H54 (cell line): ENCODE results near the gene GCSAML.
"Not testable (repeated sequence)": the region's sequence is repeated elsewhere in the genome, so short reads cannot be mapped to it uniquely, and the experiment has no call there.

ENCODE experiments used
- DNase-seq: peaks from one replicate; pipeline ENCODE4 v3.0.0; 2011; ENCODE audit warnings: low spot score, mixed read lengths; ENCODE audit not compliant: insufficient read length
- FAIRE-seq: peaks from 3 replicates; lab custom pipeline; 2011; peaks lifted over from hg19 to GRCh38; lab: Jason Lieb, UNC
- POLR2A ChIP-seq: IDR thresholded peaks from 2 replicates; pipeline ENCODE4 v1.6.1; 2011; ENCODE audit warnings: low read depth, mild to moderate bottlenecking, low read length

Gene GCSAML

GRCh38 chr1:247548769-247549182 is at the start of gene GCSAML:
Gene GCSAML (plus strand): TSS chr1:247549134. CDS start chr1:247549192, 58 bp downstream.
- no peak for FAIRE-seq
- DNase-seq, result no peak
- TF ChIP-seq POLR2A, result no peak

GRCh38 chr1:247500865-247501264 is 48.1 kb upstream of the GCSAML start:
- DNase-seq, result no peak
- TF ChIP-seq POLR2A, result no peak
- no peak for FAIRE-seq

GRCh38 chr1:247506831-247507230 is 42.1 kb upstream of the GCSAML start:
- TF ChIP-seq POLR2A, result no peak
- FAIRE-seq, result no peak
- DNase-seq, result no peak

- DNase-seq (no peak), FAIRE-seq (no peak)
- no peak for TF ChIP-seq POLR2A
These were observed 30.9 kb upstream of the GCSAML start for GRCh38 chr1:247517795-247518612.

GRCh38 chr1:247518613-247518891 is 30.4 kb upstream of the GCSAML start:
- FAIRE-seq (no peak), DNase-seq (no peak)
- TF ChIP-seq POLR2A, result no peak

GRCh38 chr1:247521886-247522285 is 27.0 kb upstream of the GCSAML start:
- DNase-seq, FAIRE-seq: not testable (repeated sequence)

- DNase-seq (no peak), FAIRE-seq (no peak)
- TF ChIP-seq POLR2A, result no peak
These were observed 20.0 kb upstream of the GCSAML start for GRCh38 chr1:247528812-247529474.

GRCh38 chr1:247529771-247530355 is 19.1 kb upstream of the GCSAML start:
- TF ChIP-seq POLR2A, result no peak
- FAIRE-seq, result no peak
- DNase-seq, result no peak

GRCh38 chr1:247530785-247531184 is 18.1 kb upstream of the GCSAML start:
- DNase-seq (no peak), FAIRE-seq (no peak)
- no peak for TF ChIP-seq POLR2A

GRCh38 chr1:247531937-247532336 is 17.0 kb upstream of the GCSAML start:
- DNase-seq, result no peak
- FAIRE-seq, result no peak
- TF ChIP-seq POLR2A, result no peak

GRCh38 chr1:247535402-247535801 is 13.5 kb upstream of the GCSAML start:
- DNase-seq (no peak), FAIRE-seq (no peak)
- no peak for TF ChIP-seq POLR2A

- DNase-seq (no peak), FAIRE-seq (no peak)
- no peak for TF ChIP-seq POLR2A
These were observed 12.6 kb upstream of the GCSAML start, which contains the start of gene OR2C3 for GRCh38 chr1:247536340-247536739. Gene OR2C3 (minus strand): TSS chr1:247536440. CDS start chr1:247532511, 3,929 bp downstream.

- no peak for DNase-seq
- no peak for TF ChIP-seq POLR2A
- no peak for FAIRE-seq
These were observed 10.4 kb upstream of the GCSAML start for GRCh38 chr1:247538561-247538960.

GRCh38 chr1:247539215-247539614 is 9.7 kb upstream of the GCSAML start:
- no peak for TF ChIP-seq POLR2A
- DNase-seq (no peak), FAIRE-seq (no peak)
